GM23338 (cell line): ENCODE data around the gene ENOX1.

Source experiments
- CREB1 ChIP-seq: fragments of 250-450 bp; sonication (Bioruptor Pico); IDR thresholded peaks from 2 replicates; pipeline ENCODE4 v1.5.0; 2020; ENCODE audit warnings: low read depth, mild to moderate bottlenecking, moderate library complexity
- ZNF114 ChIP-seq: fragments of 250-450 bp; sonication (Bioruptor Pico); IDR thresholded peaks from 2 replicates; pipeline ENCODE4 v1.5.0; 2020; ENCODE audit warnings: mild to moderate bottlenecking, moderate library complexity
- TF ChIP-seq, protein P1 (sequence below), 2 experiments: fragments of 200-600 bp in 1 of 2; sonication (generic) in 1 of 2; conservative IDR thresholded peaks; 2 replicates each; pipeline versions ENCODE4 v1.5.1 to v1.6.1; 2016 to 2017; ENCODE audit warnings: antibody characterized with exemption in 2 of 2, low read depth in 2 of 2, mild to moderate bottlenecking in 2 of 2, moderate library complexity in 1 of 2

DNA sequence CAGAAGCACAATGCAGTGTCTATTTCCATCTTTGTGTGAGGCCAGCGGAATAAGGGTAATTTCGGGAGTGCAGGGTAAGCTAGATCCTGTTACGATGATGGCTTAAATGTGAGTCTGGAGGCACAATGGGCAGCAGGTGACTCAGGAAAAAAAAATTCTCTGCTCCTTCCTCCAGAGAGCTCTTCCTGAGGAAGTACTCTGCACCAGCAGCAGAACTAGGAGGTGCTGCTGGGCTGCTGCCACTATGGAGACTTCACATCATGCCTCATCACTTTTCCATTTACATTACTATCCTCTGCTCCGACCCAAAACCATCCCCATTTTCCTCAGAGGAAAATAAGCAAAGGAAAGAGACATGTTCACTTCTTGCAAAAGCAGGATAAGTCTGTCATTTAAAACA lies 481.4 kb downstream of the ENOX1 start:
- TF ChIP-seq ZNF114 (CRISPR knock-in tag) (no peak), CREB1 (CRISPR knock-in tag) (no peak)
- TF ChIP-seq, protein P1, sequence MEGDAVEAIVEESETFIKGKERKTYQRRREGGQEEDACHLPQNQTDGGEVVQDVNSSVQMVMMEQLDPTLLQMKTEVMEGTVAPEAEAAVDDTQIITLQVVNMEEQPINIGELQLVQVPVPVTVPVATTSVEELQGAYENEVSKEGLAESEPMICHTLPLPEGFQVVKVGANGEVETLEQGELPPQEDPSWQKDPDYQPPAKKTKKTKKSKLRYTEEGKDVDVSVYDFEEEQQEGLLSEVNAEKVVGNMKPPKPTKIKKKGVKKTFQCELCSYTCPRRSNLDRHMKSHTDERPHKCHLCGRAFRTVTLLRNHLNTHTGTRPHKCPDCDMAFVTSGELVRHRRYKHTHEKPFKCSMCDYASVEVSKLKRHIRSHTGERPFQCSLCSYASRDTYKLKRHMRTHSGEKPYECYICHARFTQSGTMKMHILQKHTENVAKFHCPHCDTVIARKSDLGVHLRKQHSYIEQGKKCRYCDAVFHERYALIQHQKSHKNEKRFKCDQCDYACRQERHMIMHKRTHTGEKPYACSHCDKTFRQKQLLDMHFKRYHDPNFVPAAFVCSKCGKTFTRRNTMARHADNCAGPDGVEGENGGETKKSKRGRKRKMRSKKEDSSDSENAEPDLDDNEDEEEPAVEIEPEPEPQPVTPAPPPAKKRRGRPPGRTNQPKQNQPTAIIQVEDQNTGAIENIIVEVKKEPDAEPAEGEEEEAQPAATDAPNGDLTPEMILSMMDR (conservative IDR thresholded peaks at IDR 0.05; ENCODE audit: low read depth in 2 of 2), result no peak
